WTC11 (cell line): ENCODE results near the gene GTF2I. TPM values are rescaled to one million over a fixed set of nuclear protein-coding genes. Genes with fewer than 3 reads are reported as not detected.

ENCODE experiments used
- ATAC-seq: fragments of 200-7000 bp; cut with Tn5 transposase; 2 replicates; pipeline ENCODE4 v1.10.0; 2021; ENCODE audit warnings: mild to moderate bottlenecking, moderate library complexity
- CTCF ChIA-PET: fragments of 300-600 bp; sonication (Branson Sonifier 250); formaldehyde crosslinking; loops from one replicate; lab custom pipeline; 2021; ENCODE audit warnings: antibody characterized with exemption; lab: Charles Lee
- POLR2A ChIA-PET: fragments of 350-600 bp; sonication (Branson Sonifier 250); formaldehyde crosslinking; loops from one replicate; lab custom pipeline; 2021; ENCODE audit warnings: antibody characterized with exemption; lab: Charles Lee
- DNase-seq: peaks from one replicate; pipeline ENCODE4 v3.0.0; 2021; ENCODE audit warnings: low spot score
- H3K27ac Mint-ChIP-seq: 2 replicates; pipeline ENCODE4 v1.8.0; 2021; ENCODE audit warnings: mixed read lengths
- H3K27me3 Mint-ChIP-seq: 2 replicates; pipeline ENCODE4 v1.8.0; 2021; ENCODE audit warnings: low read depth, mild to moderate bottlenecking, moderate library complexity, mixed read lengths
- H3K36me3 Mint-ChIP-seq: 2 replicates; pipeline ENCODE4 v1.8.0; 2021; ENCODE audit warnings: mixed read lengths
- H3K4me1 Mint-ChIP-seq: 2 replicates; pipeline ENCODE4 v1.8.0; 2022; ENCODE audit warnings: mixed read lengths
- H3K4me3 Mint-ChIP-seq: 2 replicates; pipeline ENCODE4 v1.8.0; 2021; ENCODE audit warnings: mild to moderate bottlenecking, moderate library complexity, mixed read lengths
- H3K9me3 Mint-ChIP-seq: 2 replicates; pipeline ENCODE4 v1.8.0; 2021; ENCODE audit warnings: mixed read lengths
- ATF3 ChIP-seq: sonication (generic); formaldehyde crosslinking; conservative IDR thresholded peaks from 2 replicates; pipeline ENCODE4 v1.8.1; 2022; ENCODE audit warnings: mild to moderate bottlenecking, missing genetic modification reagents
- E2F5 ChIP-seq: sonication (generic); formaldehyde crosslinking; IDR thresholded peaks from 2 replicates; pipeline ENCODE4 v1.8.1; 2022; ENCODE audit warnings: mild to moderate bottlenecking, moderate library complexity, missing genetic modification reagents
- EMX1 ChIP-seq: fragments of 250-450 bp; sonication (Bioruptor Pico); IDR thresholded peaks from 2 replicates; pipeline ENCODE4 v1.8.0; 2021; ENCODE audit warnings: mild to moderate bottlenecking
- JUN ChIP-seq: sonication (generic); formaldehyde crosslinking; IDR thresholded peaks from 2 replicates; pipeline ENCODE4 v1.8.0; 2023; ENCODE audit warnings: mild to moderate bottlenecking, missing genetic modification reagents
- MAX ChIP-seq: sonication (generic); formaldehyde crosslinking; IDR thresholded peaks from 2 replicates; pipeline ENCODE4 v1.8.0; 2022; ENCODE audit warnings: mild to moderate bottlenecking, missing genetic modification reagents
- MYBL2 ChIP-seq: sonication (generic); formaldehyde crosslinking; IDR thresholded peaks from 2 replicates; pipeline ENCODE4 v1.8.1; 2023; ENCODE audit warnings: mild to moderate bottlenecking, moderate library complexity, missing genetic modification reagents
- NFE2L1 ChIP-seq: sonication (generic); formaldehyde crosslinking; IDR thresholded peaks from 2 replicates; pipeline ENCODE4 v1.8.1; 2023; ENCODE audit warnings: missing genetic modification reagents
- PRDM15 ChIP-seq: sonication (generic); formaldehyde crosslinking; IDR thresholded peaks from 2 replicates; pipeline ENCODE4 v1.8.0; 2022; ENCODE audit warnings: missing genetic modification reagents
- PREB ChIP-seq: sonication (generic); formaldehyde crosslinking; IDR thresholded peaks from 2 replicates; pipeline ENCODE4 v1.8.1; 2022; ENCODE audit warnings: mild to moderate bottlenecking, missing genetic modification reagents, moderate library complexity, borderline replicate concordance
- RORB ChIP-seq: fragments of 250-450 bp; sonication (Bioruptor Pico); IDR thresholded peaks from 2 replicates; pipeline ENCODE4 v1.9.0; 2021; ENCODE audit warnings: mild to moderate bottlenecking
- SMAD3 ChIP-seq: sonication (generic); formaldehyde crosslinking; IDR thresholded peaks from 2 replicates; pipeline ENCODE4 v1.8.0; 2022; ENCODE audit warnings: missing genetic modification reagents, mild to moderate bottlenecking, borderline replicate concordance
- SOX15 ChIP-seq: fragments of 250-450 bp; sonication (Bioruptor Pico); IDR thresholded peaks from 2 replicates; pipeline ENCODE4 v1.9.0; 2021; ENCODE audit warnings: mild to moderate bottlenecking
- TCF7 ChIP-seq: sonication (generic); formaldehyde crosslinking; IDR thresholded peaks from 2 replicates; pipeline ENCODE4 v1.8.0; 2022; ENCODE audit warnings: mild to moderate bottlenecking, low read depth, missing genetic modification reagents, moderate library complexity
- USF1 ChIP-seq: sonication (generic); formaldehyde crosslinking; IDR thresholded peaks from 2 replicates; pipeline ENCODE4 v1.8.0; 2022; ENCODE audit warnings: mild to moderate bottlenecking, missing genetic modification reagents
- USF2 ChIP-seq: sonication (generic); formaldehyde crosslinking; IDR thresholded peaks from 2 replicates; pipeline ENCODE4 v1.8.1; 2023; ENCODE audit warnings: mild to moderate bottlenecking, missing genetic modification reagents, moderate library complexity
- ZBTB43 ChIP-seq: sonication (generic); formaldehyde crosslinking; IDR thresholded peaks from 2 replicates; pipeline ENCODE4 v1.8.1; 2023; ENCODE audit warnings: mild to moderate bottlenecking, missing genetic modification reagents
- ZNF138 ChIP-seq: sonication (generic); formaldehyde crosslinking; conservative IDR thresholded peaks from 2 replicates; pipeline ENCODE4 v1.8.1; 2022; ENCODE audit warnings: mild to moderate bottlenecking, moderate library complexity, missing genetic modification reagents
- ZNF219 ChIP-seq: sonication (generic); formaldehyde crosslinking; IDR thresholded peaks from 2 replicates; pipeline ENCODE4 v1.8.0; 2023; ENCODE audit warnings: missing genetic modification reagents, mild to moderate bottlenecking, borderline replicate concordance
- ZNF423 ChIP-seq: fragments of 250-450 bp; sonication (Bioruptor Pico); IDR thresholded peaks from 2 replicates; pipeline ENCODE4 v2.1.2; 2022; ENCODE audit warnings: mild to moderate bottlenecking, moderate library complexity
- ZNF532 ChIP-seq: fragments of 250-450 bp; sonication (Bioruptor Pico); IDR thresholded peaks from 2 replicates; pipeline ENCODE4 v1.9.0; 2021; ENCODE audit warnings: mild to moderate bottlenecking, borderline replicate concordance
- total RNA-seq: library from RNA; stranded (reverse); gene quantifications from 3 replicates; pipeline ENCODE4 v1.2.3, GENCODE V29; 2021

The GTF2I gene
- total RNA-seq, 1 experiment from 2014 or later, result 308 TPM

- no peak overlapping the region for H3K27ac Mint-ChIP-seq
- no peaks in the 10 kb centered on the region for H3K27me3 Mint-ChIP-seq
- H3K4me3 Mint-ChIP-seq, result no peak overlapping the region
- ChIA-PET POLR2A (interaction anchor here (0.7 kb wide), 1 partner anchor 36 kb away, joined by 3 read pairs; no protein-coding TSS in a partner anchor), CTCF (interaction anchor here (0.7 kb wide), 1 partner anchor 419 kb away, joined by 4 read pairs; no protein-coding TSS in a partner anchor)
- H3K4me1 Mint-ChIP-seq, result peaks cover 18% of the 10 kb centered on the region
- DNase-seq (no peak), ATAC-seq (no peak)
- no peaks in the 10 kb centered on the region for H3K36me3 Mint-ChIP-seq
- TF ChIP-seq RORB (CRISPR knock-in tag) (no peak), PREB (CRISPR knock-in tag) (no peak), MAX (CRISPR knock-in tag) (no peak), EMX1 (no peak), SOX15 (no peak), ATF3 (no peak)
- no peaks in the 10 kb centered on the region for H3K9me3 Mint-ChIP-seq
These were observed 32.1 kb upstream of the GTF2I start for GRCh38 chr7:74625446-74625845.

GRCh38 chr7:74627661-74628411 lies 29.7 kb upstream of the GTF2I start:
- Mint-ChIP-seq H3K36me3 (no peaks in the 10 kb centered on the region), H3K27me3 (no peaks in the 10 kb centered on the region), H3K4me1 (peaks cover 18% of the 10 kb centered on the region), H3K4me3 (no peak overlapping the region), H3K27ac (peak overlapping the region; percentile 98), H3K9me3 (no peaks in the 10 kb centered on the region)
- ATAC-seq, result peak; percentile 87
- DNase-seq, result no peak
- ChIA-PET POLR2A (interaction anchor here (0.7 to 1.6 kb wide), 3 partner anchors 30 to 41 kb away, joined by 3 to 5 read pairs (median 4); partner anchors contain the start of gene GTF2I), CTCF (interaction anchor here (0.7 to 1.1 kb wide), 6 partner anchors 10 to 1413 kb away, joined by 3 to 6 read pairs (median 4); no protein-coding TSS in a partner anchor)
- no peak for TF ChIP-seq JUN
- TF ChIP-seq USF1, result peak; percentile 84
- TF ChIP-seq PRDM15 (CRISPR knock-in tag), result peak; percentile 91
- TF ChIP-seq ZNF423 (CRISPR knock-in tag), result peak; percentile 88
- no peak for TF ChIP-seq SOX15
- no peak for TF ChIP-seq ZNF219
- peak; percentile 87 for TF ChIP-seq USF2 (CRISPR knock-in tag)
- TF ChIP-seq ZNF138 (CRISPR knock-in tag), result no peak
- no peak for TF ChIP-seq ZBTB43 (CRISPR knock-in tag)
- no peak for TF ChIP-seq SMAD3 (CRISPR knock-in tag)
- TF ChIP-seq TCF7 (CRISPR knock-in tag), result no peak
- TF ChIP-seq MYBL2, result no peak
- TF ChIP-seq ZNF532 (CRISPR knock-in tag), result no peak
- no peak for TF ChIP-seq E2F5 (CRISPR knock-in tag)
- TF ChIP-seq NFE2L1 (CRISPR knock-in tag), result no peak
- no peak for TF ChIP-seq RORB (CRISPR knock-in tag)
